A673 (cell line): ENCODE results near the gene EEF2K. TPM values are rescaled to one million over a fixed set of nuclear protein-coding genes. Genes with fewer than 3 reads are reported as not detected.

Source experiments
- Bru-seq: library from RNA; stranded (reverse); fragments of 400-500 nt; gene quantifications from one replicate; lab custom pipeline; 2021; lab: Mats Ljungman, UMichigan
- BruChase-seq, 2 experiments: library from RNA; stranded (reverse); fragments of 400-500 nt; gene quantifications; one replicate each; lab custom pipeline; 2021; lab: Mats Ljungman, UMichigan
- BruUV-seq: library from RNA; stranded (reverse); fragments of 400-500 nt; replicated peaks from 2 replicates; lab custom pipeline; 2021; lab: Mats Ljungman, UMichigan
- CTCF ChIA-PET: fragments of 300-600 bp; sonication (Branson Sonifier 250); formaldehyde crosslinking; loops from one replicate; lab custom pipeline; 2022; ENCODE audit warnings: antibody characterized with exemption; lab: Charles Lee
- POLR2A ChIA-PET: fragments of 300-600 bp; sonication (Branson Sonifier 250); formaldehyde crosslinking; loops from one replicate; lab custom pipeline; 2022; ENCODE audit warnings: antibody characterized with exemption; ENCODE audit not compliant: low non-redundant PET; lab: Charles Lee
- DNase-seq: peaks from one replicate; pipeline ENCODE4 v3.0.0-alpha.2; 2015; ENCODE audit warnings: low spot score
- H3K27ac ChIP-seq: fragments of 200-600 bp; sonication (generic); 2 replicates; pipeline ENCODE4 v1.5.1; 2016; ENCODE audit warnings: mixed run types, low read depth, mild to moderate bottlenecking, mixed read lengths, antibody characterized with exemption, low read length; ENCODE audit not compliant: poor library complexity, severe bottlenecking
- H3K27me3 ChIP-seq: fragments of 200-600 bp; sonication (generic); replicated peaks from 2 replicates; pipeline ENCODE4 v1.6.1; 2017; ENCODE audit warnings: mixed run types, low read depth, mild to moderate bottlenecking, mixed read lengths, antibody characterized with exemption, low read length; ENCODE audit not compliant: insufficient read depth, poor library complexity
- H3K36me3 ChIP-seq: fragments of 200-600 bp; sonication (generic); 2 replicates; pipeline ENCODE4 v1.6.1; 2016; ENCODE audit warnings: mixed run types, mild to moderate bottlenecking, mixed read lengths, antibody characterized with exemption, low read length; ENCODE audit not compliant: insufficient read depth, poor library complexity, severe bottlenecking
- H3K4me1 ChIP-seq: fragments of 200-600 bp; sonication (generic); 2 replicates; pipeline ENCODE4 v1.6.1; 2017; ENCODE audit warnings: mixed run types, mild to moderate bottlenecking, mixed read lengths, antibody characterized with exemption, low read length; ENCODE audit not compliant: insufficient read depth, poor library complexity, severe bottlenecking
- H3K4me3 ChIP-seq: fragments of 200-600 bp; sonication (generic); 2 replicates; pipeline ENCODE4 v1.5.1; 2016; ENCODE audit warnings: low read depth, mixed run types, mild to moderate bottlenecking, mixed read lengths, low read length; ENCODE audit not compliant: poor library complexity, severe bottlenecking
- H3K9me3 ChIP-seq: fragments of 200-600 bp; sonication (generic); 2 replicates; pipeline ENCODE4 v1.6.1; 2016; ENCODE audit warnings: mixed run types, low read depth, mild to moderate bottlenecking, mixed read lengths, antibody characterized with exemption, low read length; ENCODE audit not compliant: poor library complexity, severe bottlenecking
- EZH2 ChIP-seq: fragments of 200-600 bp; sonication (generic); IDR thresholded peaks from 2 replicates; pipeline ENCODE4 v1.6.1; 2017; ENCODE audit warnings: borderline replicate concordance, low read depth, mild to moderate bottlenecking, mixed read lengths, antibody characterized with exemption, low read length; ENCODE audit not compliant: poor library complexity, severe bottlenecking
- intact Hi-C: fragments of 100-400 bp; cut with micrococcal nuclease; formaldehyde crosslinking; loops from one replicate; pipeline ENCODE4 v1.10.0; 2022; ENCODE audit not compliant: unreplicated experiment
- long read RNA-seq: library from polyadenylated mRNA; stranded (forward); transcript quantifications from one replicate; pipeline ENCODE4 v2.0.0, GENCODE V29; 2022
- total RNA-seq: library from RNA; stranded (reverse); gene quantifications from 2 replicates; pipeline ENCODE4 v1.2.3, GENCODE V29; 2021
- TF ChIP-seq, protein P1 (sequence below): fragments of 300-800, 200-600 bp; sonication (generic); conservative IDR thresholded peaks from 2 replicates; pipeline ENCODE4 v1.5.1; 2017; ENCODE audit warnings: low read depth, mild to moderate bottlenecking, antibody characterized with exemption, low read length, moderate library complexity, mixed read lengths

EEF2K gene
- total RNA-seq = 14.3 and 18.4 TPM in 2 replicates
- percentile 55 among the genes with signal in this experiment for Bru-seq, nascent RNA
- percentile 59 among the genes with signal in this experiment for BruChase-seq, experiment 1, labeled RNA remaining after a 2-hour chase
- BruChase-seq, experiment 2, labeled RNA remaining after a 6-hour chase = percentile 64 among the genes with signal in this experiment
- long read RNA-seq, full-length matches to known transcripts = 4 of 15 reads
- long read RNA-seq, partial matches to known transcripts = 3 of 15 reads
- long read RNA-seq, other reads (novel, unspliced or antisense) = 8 of 15 reads

DNA sequence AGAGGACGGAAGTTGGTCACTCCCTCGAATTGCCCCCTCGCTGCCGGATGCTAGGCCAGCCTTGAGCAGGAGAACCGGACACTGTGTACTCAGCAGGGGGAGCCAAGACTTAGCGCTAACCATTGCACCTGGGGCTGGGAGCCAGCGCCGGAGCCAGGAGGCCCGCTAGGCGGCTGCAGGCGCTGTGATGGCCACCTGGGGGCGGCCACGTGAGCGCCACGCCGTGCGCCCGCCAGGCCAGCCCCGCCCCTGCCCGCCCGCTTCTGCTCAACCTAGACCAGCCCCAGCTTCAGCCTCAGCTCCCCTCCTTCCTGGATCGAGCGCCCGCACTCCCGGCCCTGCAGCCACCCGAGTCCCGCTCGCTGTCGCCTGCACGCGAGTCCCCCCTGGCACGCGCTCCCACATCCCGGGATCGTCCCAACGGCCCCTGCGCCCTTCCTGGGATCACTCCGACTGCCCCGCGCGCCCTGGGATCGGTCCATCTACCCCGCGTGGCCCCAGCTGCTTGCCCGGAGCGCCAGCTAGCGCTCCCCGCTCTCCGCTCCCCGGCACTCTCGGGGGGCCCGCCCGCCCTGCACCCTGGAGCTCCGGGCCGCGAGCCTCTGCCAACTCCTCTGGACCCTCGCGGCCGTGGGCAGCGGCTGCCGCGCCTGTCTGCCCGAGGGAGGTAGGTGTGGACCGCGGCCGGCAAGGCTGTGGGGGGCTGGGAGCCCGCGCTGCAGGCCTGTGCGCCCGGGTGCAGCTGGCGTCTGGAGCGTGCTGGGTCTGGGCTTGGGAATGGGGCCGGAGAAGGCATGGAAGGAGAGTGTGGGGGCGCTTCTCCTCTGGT, at the start of gene EEF2K:
Gene EEF2K (plus strand): TSS at position 266 of the 829 bp plus-strand sequence. CDS start 19,452 bp downstream, outside the sequence.
- TF ChIP-seq EZH2 = no peak
- TF ChIP-seq, protein P1, sequence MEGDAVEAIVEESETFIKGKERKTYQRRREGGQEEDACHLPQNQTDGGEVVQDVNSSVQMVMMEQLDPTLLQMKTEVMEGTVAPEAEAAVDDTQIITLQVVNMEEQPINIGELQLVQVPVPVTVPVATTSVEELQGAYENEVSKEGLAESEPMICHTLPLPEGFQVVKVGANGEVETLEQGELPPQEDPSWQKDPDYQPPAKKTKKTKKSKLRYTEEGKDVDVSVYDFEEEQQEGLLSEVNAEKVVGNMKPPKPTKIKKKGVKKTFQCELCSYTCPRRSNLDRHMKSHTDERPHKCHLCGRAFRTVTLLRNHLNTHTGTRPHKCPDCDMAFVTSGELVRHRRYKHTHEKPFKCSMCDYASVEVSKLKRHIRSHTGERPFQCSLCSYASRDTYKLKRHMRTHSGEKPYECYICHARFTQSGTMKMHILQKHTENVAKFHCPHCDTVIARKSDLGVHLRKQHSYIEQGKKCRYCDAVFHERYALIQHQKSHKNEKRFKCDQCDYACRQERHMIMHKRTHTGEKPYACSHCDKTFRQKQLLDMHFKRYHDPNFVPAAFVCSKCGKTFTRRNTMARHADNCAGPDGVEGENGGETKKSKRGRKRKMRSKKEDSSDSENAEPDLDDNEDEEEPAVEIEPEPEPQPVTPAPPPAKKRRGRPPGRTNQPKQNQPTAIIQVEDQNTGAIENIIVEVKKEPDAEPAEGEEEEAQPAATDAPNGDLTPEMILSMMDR = peak; percentile 63
- intact Hi-C loops = no loop called here
- DNase-seq = peak; percentile 91
- Histone ChIP-seq H3K4me3 (peak within 1 kb of the TSS; percentile 99), H3K9me3 (no peaks in the 10 kb centered on the region), H3K27ac (peak within 1 kb of the TSS; percentile 72), H3K36me3 (no peaks in the 10 kb centered on the region), H3K27me3 (no peaks in the 10 kb centered on the region), H3K4me1 (no peaks in the 10 kb centered on the region)
- POLR2A ChIA-PET = interaction anchor here (0.6 kb wide), 1 partner anchor 10 kb away, joined by 3 read pairs; no protein-coding TSS in a partner anchor
- CTCF ChIA-PET = interaction anchor here (0.6 to 1.0 kb wide), 2 partner anchors 86 to 94 kb away, joined by 5 to 10 read pairs; no protein-coding TSS in a partner anchor
- no TSS peak for BruUV-seq

DNA sequence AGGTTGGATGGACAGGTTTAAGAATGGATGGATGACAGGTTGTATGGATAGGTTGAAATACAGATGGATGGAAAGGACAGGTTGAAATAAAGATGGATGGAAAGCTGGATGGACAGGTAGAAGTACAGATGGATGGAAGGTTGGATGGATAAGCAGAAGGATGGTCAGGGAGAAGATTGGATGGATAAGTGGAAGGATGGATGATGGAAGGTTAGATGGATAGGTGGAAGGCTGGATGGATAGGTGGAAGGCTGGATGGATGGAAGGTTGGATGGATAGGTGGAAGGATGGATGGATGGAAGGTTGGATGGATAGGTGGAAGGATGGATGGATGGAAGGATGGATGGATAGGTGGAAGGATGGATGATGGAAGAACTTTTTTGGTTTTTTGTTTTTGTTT, 44.7 kb upstream of the EEF2K start:
- intact Hi-C loops = no loop called here
- Histone ChIP-seq H3K4me1 (no peaks in the 10 kb centered on the region), H3K36me3 (no peaks in the 10 kb centered on the region), H3K27me3 (peaks cover 11% of the 10 kb centered on the region), H3K27ac (no peak overlapping the region), H3K9me3 (no peaks in the 10 kb centered on the region), H3K4me3 (no peak overlapping the region)
- BruUV-seq = no TSS peak
- TF ChIP-seq, protein P1 = no peak
- TF ChIP-seq EZH2 = no peak
- DNase-seq = no peak
- POLR2A ChIA-PET = no interaction called here
- CTCF ChIA-PET = no interaction called here

DNA sequence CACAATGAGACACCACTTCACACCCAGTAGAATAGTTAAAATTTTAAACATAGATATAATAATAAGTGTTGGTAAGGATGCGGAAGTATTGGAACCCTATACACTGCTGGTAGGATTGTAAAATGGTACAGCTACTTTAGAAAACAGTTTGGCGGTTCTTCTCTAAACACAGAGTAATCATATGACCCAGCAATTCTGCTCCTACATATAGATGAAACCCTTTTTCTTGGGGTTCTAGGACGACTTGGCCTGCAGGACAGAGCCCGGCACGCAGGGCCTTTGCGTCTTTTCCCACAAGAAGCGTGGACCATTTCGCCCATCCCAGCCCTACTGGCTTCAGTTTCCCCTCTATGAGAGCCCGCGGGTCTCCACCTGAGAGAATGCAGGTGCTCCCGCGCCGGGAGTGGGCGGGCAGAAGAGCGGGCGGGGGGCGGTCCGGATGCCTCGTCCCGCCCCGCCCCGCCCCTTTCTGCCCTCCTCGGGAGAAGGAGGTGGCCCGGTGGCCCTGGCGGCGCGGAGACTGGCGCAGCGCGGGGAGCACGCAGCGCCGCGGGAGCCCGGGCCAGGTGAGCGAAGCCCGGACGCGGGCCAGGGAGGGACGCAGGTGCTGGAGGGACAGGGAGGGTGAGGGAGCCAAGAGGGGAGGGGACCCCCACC, 44.0 kb upstream of the EEF2K start, which contains the start of gene SDR42E2:
Gene SDR42E2 (plus strand): TSS at position 508 of the 657 bp plus-strand sequence. CDS start 3,077 bp downstream, outside the sequence.
- H3K27me3 ChIP-seq = peaks cover 11% of the 10 kb centered on the region
- no peak for DNase-seq
- no peak within 1 kb of the TSS for H3K4me3 ChIP-seq
- no peak within 1 kb of the TSS for H3K27ac ChIP-seq
- BruUV-seq = no TSS peak
- ChIA-PET CTCF (no interaction called here), POLR2A (no interaction called here)
- no peaks in the 10 kb centered on the region for H3K4me1 ChIP-seq
- no peaks in the 10 kb centered on the region for H3K9me3 ChIP-seq
- TF ChIP-seq, protein P1 = no peak
- no peak for TF ChIP-seq EZH2
- H3K36me3 ChIP-seq = no peaks in the 10 kb centered on the region
- intact Hi-C loops = no loop called here
